T-helper 2 cell (primary cell): ENCODE measurements around the gene STK24.

Source experiments
- DNase-seq, 5 experiments: peaks; one replicate each; pipeline versions ENCODE4 v3.0.0 to v3.0.0-alpha.2; 2012 to 2022

The STK24 gene

DNA sequence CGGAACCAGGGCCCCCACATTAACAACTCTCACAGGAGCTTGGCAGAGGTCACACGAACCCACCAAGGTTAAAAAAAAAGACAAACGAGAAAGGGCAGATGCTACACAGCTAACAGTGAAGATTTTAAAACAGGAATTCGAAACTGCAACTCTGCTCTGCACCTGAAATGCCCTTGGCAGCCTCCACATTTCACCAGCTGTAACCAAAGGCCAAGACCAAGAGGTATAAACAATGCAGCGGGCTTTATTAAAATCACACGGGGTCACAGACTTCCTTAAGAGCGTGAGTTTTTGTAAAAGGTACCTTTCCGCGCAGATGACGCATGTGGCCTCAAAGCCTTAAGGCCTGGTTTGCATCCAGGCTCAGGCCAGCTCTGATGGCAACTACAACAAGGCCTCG, 88.2 kb downstream of the STK24 start:
- DNase-seq = no peak

DNA sequence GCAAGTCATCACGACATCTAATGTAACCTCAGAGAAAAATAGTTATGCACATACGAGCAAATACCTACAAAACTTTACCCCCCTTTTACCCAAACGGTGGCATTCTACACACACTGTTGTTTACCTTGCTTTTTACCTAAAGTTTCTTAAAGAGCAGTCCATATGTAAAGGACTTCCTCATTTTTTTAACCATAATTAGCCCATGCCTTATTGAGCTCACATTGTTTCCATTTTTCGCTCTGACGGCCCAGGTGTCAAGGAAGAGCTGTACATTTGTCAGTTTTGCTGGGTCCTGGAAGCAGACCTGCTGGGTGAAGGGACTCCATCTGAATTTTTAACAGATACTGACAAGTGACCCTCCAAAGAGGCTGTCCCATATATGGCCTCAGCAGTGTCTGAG, 89.4 kb downstream of the STK24 start:
- DNase-seq = no peak

GRCh38 chr13:98487016-98487415, 89.9 kb downstream of the STK24 start:
- no peak for DNase-seq

DNA sequence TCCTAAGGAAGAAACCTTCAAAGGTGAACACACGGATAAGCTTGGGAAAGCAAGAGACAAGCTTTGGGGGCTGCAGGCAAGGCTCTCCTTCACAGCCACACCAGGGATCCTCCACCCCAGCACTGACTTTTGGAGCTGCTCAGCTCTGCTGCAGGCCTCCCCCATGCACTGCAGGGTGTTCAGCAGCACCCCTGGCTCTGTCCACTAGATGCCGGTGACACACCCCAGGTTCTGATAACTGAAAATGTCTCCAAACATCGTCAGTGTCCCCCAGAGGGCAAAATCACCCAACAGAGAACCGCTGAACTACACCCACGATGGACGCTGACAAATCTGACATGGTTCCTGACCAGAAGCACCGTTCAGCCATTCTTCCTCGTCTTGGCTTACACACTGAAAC, 90.5 kb downstream of the STK24 start:
- DNase-seq = no peak

DNA sequence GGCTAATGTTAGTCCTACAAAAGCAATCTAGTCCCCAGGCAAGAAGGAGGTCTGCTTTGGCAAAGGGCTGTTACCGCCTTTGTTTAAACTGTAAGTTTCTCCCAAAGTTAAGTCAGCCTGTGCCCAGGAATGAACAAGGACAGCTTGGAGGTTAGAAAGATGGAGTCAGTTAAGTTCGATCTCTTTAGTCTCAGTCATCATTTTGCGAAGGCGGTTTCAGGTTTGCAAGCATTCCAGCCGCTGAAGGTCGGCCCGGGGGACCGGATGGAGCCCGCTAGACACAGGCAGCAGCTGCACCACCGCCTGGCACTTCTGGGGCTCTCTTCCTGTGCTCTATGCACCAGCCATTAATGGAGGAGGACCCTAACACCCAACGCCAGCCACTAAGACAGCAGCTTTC, 91.3 kb downstream of the STK24 start:
- no peak for DNase-seq

- peak in 4 of 5 experiments; percentile 21 to 84 (median 50) for DNase-seq
Measured at GRCh38 chr13:98484289-98485219, 92.4 kb downstream of the STK24 start.

DNA sequence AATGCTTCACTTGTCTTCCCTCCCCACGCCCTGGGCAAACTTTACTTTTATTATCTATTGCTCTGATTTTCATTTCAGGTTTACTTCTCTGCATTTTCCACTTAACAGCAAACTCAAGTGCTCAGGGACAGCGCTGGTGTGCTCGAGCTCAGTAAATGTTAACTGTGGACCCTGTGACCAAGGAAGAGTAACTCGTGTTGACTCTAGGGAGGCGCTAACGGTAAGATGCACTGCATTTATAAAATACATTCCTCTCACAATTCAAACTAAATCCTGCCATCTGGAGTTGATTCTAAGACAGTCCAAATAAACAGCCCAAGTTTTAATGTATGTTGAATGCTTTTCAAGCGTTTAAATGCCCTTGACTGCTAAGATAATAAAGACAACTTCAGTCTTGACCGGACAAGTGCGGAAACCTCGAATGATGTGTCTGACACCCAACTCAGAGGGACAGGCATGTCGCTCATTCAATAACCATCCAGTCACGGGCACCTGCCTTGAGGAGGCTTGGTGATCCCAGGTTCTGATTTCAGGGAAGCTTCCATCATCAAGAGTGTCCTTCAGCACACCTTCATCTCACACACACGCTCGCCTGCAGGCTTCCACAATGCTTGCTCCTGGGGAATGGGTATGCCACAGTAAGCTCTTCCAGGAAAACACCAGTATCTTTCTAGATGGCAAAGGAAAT, 93.2 kb downstream of the STK24 start:
- DNase-seq = no peak

DNA sequence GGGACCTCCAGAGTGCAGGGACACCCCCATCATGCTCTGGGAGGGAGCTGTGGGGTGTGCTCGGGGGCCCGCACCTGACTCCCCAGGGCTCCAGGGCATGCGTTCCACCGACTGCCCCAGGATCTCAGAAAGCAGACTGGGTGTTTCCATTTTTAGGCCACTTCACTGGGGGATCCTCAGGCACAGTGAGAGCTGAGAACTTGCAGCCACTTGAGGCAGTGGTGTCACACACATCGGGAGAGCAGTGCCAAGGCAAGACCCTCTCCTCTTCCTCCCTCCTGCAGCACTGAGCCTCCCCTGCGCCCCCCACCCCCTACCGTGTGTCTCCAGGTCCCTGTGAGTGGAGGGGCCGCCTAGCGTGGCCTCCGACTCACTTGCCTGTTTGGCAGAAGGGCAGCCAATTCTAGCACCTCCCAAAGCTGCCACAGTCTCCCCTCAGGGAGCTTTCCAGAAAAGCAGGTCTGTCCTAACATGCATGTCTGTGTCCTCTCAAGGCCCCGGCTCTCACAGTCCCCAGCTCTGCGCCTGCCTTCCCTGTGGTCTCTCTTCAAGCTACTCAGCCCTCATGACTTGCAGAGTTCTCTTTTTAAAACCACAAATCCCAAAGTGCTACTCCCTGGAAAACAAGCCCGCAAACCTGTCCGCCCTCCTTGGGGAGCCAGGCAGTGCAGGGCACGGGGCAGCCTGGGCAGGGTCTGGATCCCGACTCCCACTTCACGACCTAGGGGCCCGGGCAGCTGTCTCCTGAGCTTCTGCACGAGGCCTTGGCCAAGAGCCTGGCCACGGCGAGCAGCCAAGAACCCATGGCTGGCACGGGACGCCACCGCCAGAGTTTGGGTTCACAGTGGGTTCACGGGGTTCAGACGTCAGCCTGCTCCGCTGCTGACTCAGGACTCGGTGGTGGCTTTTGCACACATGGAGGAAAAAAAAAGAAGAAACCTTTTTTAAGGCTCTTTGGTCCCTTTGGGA, 94.1 kb downstream of the STK24 start:
- DNase-seq = peak in 1 of 5 experiments; percentile 41

DNA sequence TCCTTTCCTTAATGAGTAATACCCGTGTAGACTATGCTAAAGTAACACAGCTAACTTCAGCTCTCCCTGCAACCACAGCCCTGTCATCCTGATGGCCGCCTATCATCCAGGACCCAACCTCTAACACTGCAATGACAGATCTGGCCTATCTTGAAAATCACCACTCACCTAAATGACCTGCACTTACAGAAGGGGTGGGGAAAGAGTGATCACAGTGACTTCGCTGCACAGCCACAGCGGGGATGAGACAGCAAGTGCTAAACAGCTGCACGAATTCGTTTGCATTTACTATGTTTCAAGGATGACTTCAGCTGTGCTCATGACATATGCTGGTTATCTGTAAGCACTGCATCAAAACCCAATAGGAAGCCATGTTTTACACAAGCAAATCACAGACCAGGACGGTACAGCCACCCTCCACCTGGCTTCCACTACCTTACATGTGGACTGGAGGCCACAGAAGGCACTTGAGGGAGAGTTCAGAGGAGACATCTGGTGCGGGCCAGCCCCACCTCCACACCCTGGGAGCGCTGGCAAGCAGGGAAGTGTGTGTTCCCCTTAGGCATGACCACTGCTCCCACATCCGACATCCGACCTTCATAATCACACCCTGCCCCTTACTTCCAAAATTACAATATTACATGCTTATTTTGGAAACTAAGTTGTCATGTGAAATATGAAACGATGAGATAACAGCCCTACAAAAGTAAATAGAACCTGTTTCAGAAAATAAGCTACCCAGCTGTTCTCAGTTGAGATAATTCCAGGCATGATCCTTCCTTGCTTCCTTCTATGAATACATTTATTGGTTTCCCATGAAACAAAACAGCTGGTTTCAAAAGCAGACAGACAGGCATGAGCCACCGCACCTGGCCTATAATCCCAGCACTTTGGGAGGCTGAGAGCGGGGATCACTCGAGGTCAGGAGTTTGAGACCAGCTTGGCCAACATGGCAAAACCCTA, 95.7 kb downstream of the STK24 start:
- DNase-seq = peak in 1 of 5 experiments; percentile 72

GRCh38 chr13:98479496-98480003, 97.4 kb downstream of the STK24 start:
- DNase-seq = no peak

- DNase-seq = peak in 1 of 5 experiments; percentile 43
Measured at GRCh38 chr13:98478189-98479129, 98.4 kb downstream of the STK24 start.

DNA sequence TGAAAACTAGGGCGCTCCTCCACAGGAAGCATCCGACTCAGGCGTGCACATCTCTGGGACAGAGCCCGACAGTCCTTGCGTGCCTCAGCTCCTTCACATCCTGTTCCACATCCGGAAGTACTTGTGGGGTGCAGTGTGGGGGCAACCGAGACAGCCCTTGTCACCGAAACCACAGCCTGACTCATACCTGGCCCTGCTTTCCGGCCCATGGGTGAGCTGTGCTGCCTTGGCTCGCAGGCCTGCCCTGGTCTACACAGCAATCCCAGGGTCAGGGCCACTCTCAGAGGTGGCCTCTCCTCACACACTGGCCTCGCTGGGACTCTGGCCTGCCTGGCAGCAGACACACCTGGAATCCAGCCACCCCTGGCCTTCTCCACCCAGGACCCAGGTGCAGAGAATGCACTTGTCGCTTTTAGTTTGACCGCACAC, 100.4 kb downstream of the STK24 start:
- DNase-seq = peak; percentile 47 to 97 (median 78)

DNA sequence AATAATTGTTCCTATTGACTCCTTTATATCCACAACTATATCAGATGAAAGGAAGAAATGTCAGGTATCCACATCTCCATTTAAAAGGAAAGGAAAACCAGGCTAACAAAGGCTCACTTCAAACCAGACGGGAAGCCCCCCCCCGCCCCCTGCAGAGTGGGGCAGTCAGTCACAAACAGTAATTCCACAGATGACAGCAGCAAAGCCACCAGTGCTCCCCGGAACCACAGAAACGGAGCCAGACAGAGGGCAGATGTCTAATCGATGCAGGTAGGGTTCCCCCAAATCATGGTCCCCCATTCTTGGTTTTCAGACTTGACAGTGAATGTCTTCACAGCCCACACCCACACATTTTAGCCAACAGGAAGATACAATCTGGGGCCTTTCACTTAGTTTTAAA, 100.8 kb downstream of the STK24 start:
- peak; percentile 32 to 89 (median 48) for DNase-seq

- no peak for DNase-seq
Measured at GRCh38 chr13:98475522-98475921, 101.4 kb downstream of the STK24 start.

GRCh38 chr13:98474761-98475160, 102.1 kb downstream of the STK24 start:
- DNase-seq = no peak

DNA sequence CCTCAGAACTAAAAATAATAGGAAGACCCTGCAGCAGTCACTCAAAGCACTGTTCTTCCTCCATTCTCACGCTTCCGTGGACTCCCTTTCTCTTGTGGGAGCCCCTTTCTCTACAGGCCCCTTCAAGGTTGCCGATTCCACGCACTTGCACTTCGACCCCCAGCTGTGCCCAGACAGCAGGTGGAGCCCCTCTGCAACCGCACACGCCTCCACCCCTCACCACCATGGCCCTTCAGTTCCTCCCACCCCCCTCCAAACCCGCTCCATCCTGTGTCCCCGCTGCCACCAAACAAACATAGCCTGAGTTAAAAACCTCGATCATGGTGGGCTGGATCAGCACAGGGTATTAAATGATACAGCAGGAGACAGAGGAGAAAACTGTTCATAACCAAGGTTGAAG, 102.6 kb downstream of the STK24 start:
- no peak for DNase-seq

DNA sequence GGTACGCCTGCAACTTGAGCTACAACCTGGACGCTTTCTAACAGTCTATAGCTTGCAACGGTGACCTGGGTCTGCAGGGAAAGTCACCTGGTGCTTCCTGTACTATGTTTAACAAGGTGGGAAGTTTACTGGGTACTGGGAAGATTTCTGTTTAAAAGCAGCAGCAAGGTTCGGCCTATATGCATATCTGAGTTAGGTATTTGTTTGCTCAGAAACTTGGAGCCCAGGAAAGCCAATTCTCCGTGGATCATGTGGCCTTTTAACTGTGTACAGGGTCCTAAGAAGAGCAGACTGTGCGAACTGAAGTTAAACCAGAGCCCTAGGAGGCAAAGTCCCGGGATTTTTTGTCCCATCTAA, 103.1 kb downstream of the STK24 start:
- no peak for DNase-seq

DNA sequence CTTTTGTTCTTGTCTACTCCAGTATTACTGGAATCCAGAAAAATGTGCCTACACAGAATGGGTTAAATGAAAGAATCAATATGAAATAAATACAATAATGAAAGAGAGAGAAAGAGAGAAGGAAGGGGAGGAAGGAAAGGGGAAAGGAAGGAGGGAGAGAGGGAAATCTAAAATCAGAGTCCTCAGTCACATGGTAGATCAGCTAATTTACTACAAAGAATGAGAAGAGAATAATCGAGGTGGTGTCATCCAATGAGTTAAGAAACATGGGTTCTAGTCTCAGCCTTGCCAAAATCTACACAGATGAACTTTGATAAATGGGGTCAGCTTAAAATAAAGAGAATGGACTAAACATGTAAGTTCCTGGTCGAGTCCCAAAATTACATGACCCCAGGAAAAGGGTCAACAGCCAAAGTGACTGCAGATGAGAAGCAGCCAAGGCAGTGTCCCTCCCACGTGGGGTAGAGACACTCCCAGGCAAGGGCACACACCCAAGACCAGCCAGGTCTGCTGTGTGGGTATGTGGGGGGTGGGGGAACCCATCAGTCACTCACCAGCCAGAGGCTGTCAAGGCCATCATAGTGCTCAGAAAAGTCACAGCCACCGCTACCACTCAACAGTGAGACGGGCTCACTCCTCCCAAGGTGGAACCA, 103.6 kb downstream of the STK24 start:
- DNase-seq = no peak

GRCh38 chr13:98471934-98472333, 105.0 kb downstream of the STK24 start:
- no peak for DNase-seq

GRCh38 chr13:98470920-98471319, 106.0 kb downstream of the STK24 start:
- DNase-seq = no peak
